ENCODE data around the gene LIN54. TPM values are rescaled to one million over a fixed set of nuclear protein-coding genes. Genes with fewer than 3 reads are reported as not detected.
"Not testable (repeated sequence)": the region's sequence is repeated elsewhere in the genome, so short reads cannot be mapped to it uniquely, and the experiment has no call there.

LIN54 gene
- 10 to 100 TPM; 14.5 to 14.6 TPM for total RNA-seq
- 13.2 TPM for polyA plus RNA-seq (ENCODE audit: insufficient read depth, low read depth, low replicate concordance)
- long read RNA-seq, donor 1, full-length matches to known transcripts: 1 of 1 reads
- long read RNA-seq, donor 1, partial matches to known transcripts: 0 of 1 reads
- long read RNA-seq, donor 1, other reads (novel, unspliced or antisense): 0 of 1 reads
- long read RNA-seq, donor 2: 0 reads

GRCh38 chr4:83010522-83011318, at the start of gene LIN54:
LIN54 (minus strand) TSS chr4:83010823; CDS start chr4:82984844, 25,979 bp downstream.
- H3K27ac ChIP-seq: peak within 1 kb of the TSS; percentile 78 to 91
- H3K4me1 ChIP-seq: peaks cover 17% of the 10 kb centered on the region
- WGBS, 2 donors: 0% methylated on average over 39 to 54 of the region's 54 CpGs
- TF ChIP-seq, protein P1, sequence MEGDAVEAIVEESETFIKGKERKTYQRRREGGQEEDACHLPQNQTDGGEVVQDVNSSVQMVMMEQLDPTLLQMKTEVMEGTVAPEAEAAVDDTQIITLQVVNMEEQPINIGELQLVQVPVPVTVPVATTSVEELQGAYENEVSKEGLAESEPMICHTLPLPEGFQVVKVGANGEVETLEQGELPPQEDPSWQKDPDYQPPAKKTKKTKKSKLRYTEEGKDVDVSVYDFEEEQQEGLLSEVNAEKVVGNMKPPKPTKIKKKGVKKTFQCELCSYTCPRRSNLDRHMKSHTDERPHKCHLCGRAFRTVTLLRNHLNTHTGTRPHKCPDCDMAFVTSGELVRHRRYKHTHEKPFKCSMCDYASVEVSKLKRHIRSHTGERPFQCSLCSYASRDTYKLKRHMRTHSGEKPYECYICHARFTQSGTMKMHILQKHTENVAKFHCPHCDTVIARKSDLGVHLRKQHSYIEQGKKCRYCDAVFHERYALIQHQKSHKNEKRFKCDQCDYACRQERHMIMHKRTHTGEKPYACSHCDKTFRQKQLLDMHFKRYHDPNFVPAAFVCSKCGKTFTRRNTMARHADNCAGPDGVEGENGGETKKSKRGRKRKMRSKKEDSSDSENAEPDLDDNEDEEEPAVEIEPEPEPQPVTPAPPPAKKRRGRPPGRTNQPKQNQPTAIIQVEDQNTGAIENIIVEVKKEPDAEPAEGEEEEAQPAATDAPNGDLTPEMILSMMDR (IDR thresholded peaks at IDR 0.05): no peak
- no peak for TF ChIP-seq POLR2A (IDR thresholded peaks at IDR 0.05)
- no peaks in the 10 kb centered on the region for H3K36me3 ChIP-seq (ENCODE audit: low read depth, missing control alignments)
- H3K27me3 ChIP-seq: no peaks in the 10 kb centered on the region
- peak within 1 kb of the TSS; percentile 51 to 90 for H3K4me3 ChIP-seq
- DNase-seq: peak; percentile 81
- no peaks in the 10 kb centered on the region for H3K9me3 ChIP-seq
- intact Hi-C loops (cut with DNase I; ENCODE audit: low total_unique reads): no loop called here

GRCh38 chr4:83054928-83055327, 44.3 kb upstream of the LIN54 start:
- Histone ChIP-seq H3K27me3 (no peaks in the 10 kb centered on the region), H3K9me3 (no peaks in the 10 kb centered on the region), H3K4me1 (no peaks in the 10 kb centered on the region), H3K4me3 (no peak overlapping the region), H3K36me3 (ENCODE audit: low read depth, missing control alignments) (no peaks in the 10 kb centered on the region), H3K27ac (no peak overlapping the region)
- no peak for DNase-seq
- TF ChIP-seq, protein P1 (IDR thresholded peaks at IDR 0.05): peak in 1 of 3 experiments; percentile 8
- TF ChIP-seq POLR2A (IDR thresholded peaks at IDR 0.05): no peak
- intact Hi-C loops (cut with DNase I; ENCODE audit: low total_unique reads): no loop called here

- H3K4me3 ChIP-seq; H3K27ac ChIP-seq; H3K36me3 ChIP-seq (ENCODE audit: low read depth, missing control alignments); intact Hi-C loops (cut with DNase I; ENCODE audit: low total_unique reads); H3K4me1 ChIP-seq; H3K9me3 ChIP-seq; DNase-seq; H3K27me3 ChIP-seq: not testable (repeated sequence)
- 95 to 97% methylated on average over 8 of the region's 8 CpGs for WGBS, 2 donors
These were observed 38.2 kb upstream of the LIN54 start for GRCh38 chr4:83048781-83049180.

- no peaks in the 10 kb centered on the region for H3K9me3 ChIP-seq
- H3K27ac ChIP-seq: no peak overlapping the region
- intact Hi-C loops (cut with DNase I; ENCODE audit: low total_unique reads): no loop called here
- 84 to 85% methylated on average over 8 of the region's 8 CpGs for WGBS, 2 donors
- no peak overlapping the region for H3K4me3 ChIP-seq
- no peak for DNase-seq
- H3K36me3 ChIP-seq (ENCODE audit: low read depth, missing control alignments): no peaks in the 10 kb centered on the region
- no peaks in the 10 kb centered on the region for H3K4me1 ChIP-seq
- no peak for TF ChIP-seq POLR2A (IDR thresholded peaks at IDR 0.05)
- TF ChIP-seq, protein P1 (IDR thresholded peaks at IDR 0.05): no peak
- H3K27me3 ChIP-seq: no peaks in the 10 kb centered on the region
These were observed 36.3 kb upstream of the LIN54 start for GRCh38 chr4:83046693-83047473.

DNA sequence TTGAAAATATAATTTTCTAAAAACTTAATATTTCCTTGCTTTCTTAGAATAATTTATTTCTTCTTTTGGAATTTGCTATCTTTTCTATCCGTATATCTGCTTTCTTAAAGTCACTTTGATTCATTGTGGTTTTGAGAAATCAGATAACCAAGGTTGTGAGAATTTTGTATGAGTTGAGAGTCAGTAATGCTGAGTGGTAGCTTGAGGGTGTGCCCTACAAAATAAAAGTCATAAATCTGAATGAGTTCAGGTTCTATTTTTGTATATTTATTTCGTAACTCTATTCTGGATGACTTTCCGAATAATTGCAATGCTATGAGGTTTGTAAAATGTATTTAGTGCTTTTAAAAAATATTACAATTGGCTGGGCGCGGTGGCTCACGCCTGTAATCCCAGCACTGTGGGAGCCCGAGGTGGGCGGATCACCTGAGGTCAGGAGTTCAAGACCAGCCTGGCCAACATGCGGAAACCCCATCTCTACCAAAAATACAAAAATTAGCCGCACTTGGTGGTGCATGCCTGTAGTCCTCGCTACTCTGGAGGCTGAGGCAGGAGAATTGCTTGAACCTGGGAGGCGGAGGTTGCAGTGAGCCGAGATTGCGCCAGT, 33.3 kb upstream of the LIN54 start:
- no peak overlapping the region for H3K4me3 ChIP-seq
- H3K36me3 ChIP-seq (ENCODE audit: low read depth, missing control alignments): no peaks in the 10 kb centered on the region
- 96 to 97% methylated on average over 12 to 14 of the region's 14 CpGs for WGBS, 2 donors
- no peak overlapping the region for H3K27ac ChIP-seq
- H3K27me3 ChIP-seq: no peaks in the 10 kb centered on the region
- H3K4me1 ChIP-seq: no peaks in the 10 kb centered on the region
- DNase-seq: no peak
- intact Hi-C loops (cut with DNase I; ENCODE audit: low total_unique reads): no loop called here
- TF ChIP-seq, protein P1 (IDR thresholded peaks at IDR 0.05): no peak
- TF ChIP-seq POLR2A (IDR thresholded peaks at IDR 0.05): no peak
- no peaks in the 10 kb centered on the region for H3K9me3 ChIP-seq

DNA sequence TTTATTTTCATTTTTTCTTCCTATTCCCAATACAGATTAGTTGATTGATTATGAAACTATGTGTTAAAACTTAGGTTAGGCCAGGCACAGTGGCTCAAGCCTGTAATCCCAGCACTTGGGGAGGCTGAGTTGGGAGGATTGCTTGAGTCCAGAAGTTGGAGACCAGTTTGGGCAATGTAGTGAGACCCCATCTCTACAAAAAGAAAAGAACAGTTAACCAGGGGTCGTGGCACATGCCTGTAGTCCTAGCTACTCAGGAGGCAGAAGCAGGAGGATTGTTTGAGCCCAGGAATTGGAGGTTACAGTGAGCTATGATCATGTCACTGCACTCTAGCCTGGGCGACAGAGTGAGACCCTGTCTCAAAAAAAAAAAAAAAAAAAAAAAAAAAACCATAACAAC, 32.5 kb upstream of the LIN54 start:
- intact Hi-C loops (cut with DNase I; ENCODE audit: low total_unique reads); H3K27me3 ChIP-seq; H3K27ac ChIP-seq; H3K36me3 ChIP-seq (ENCODE audit: low read depth, missing control alignments); H3K9me3 ChIP-seq; H3K4me3 ChIP-seq; H3K4me1 ChIP-seq; DNase-seq: not testable (repeated sequence)
- WGBS, 2 donors: 96 to 98% methylated on average over 2 of the region's 2 CpGs

Measured in testis (tissue), 5 donors.